ENCODE results near the gene FBXO11. TPM values are rescaled to one million over a fixed set of nuclear protein-coding genes. Genes with fewer than 3 reads are reported as not detected.

Gene FBXO11
- total RNA-seq, 1 donor from 2014 or later: 69.3 TPM

GRCh38 chr2:47809903-47810302, 96.4 kb downstream of the FBXO11 start:
- no peak overlapping the region for H3K27ac ChIP-seq
- no peak for TF ChIP-seq CTCF (IDR thresholded peaks at IDR 0.05)
- peaks cover 84% of the 10 kb centered on the region for H3K36me3 ChIP-seq
- H3K4me3 ChIP-seq: no peak overlapping the region
- H3K27me3 ChIP-seq: no peaks in the 10 kb centered on the region
- no peaks in the 10 kb centered on the region for H3K4me1 ChIP-seq
- no peaks in the 10 kb centered on the region for H3K9me3 ChIP-seq
- intact Hi-C loops (cut with DNase I): no loop called here
- no peak for ATAC-seq
- no peak for DNase-seq

GRCh38 chr2:47808614-47809013, 97.7 kb downstream of the FBXO11 start:
- Histone ChIP-seq H3K27ac (no peak overlapping the region), H3K9me3 (no peaks in the 10 kb centered on the region), H3K36me3 (peaks cover 89% of the 10 kb centered on the region), H3K4me1 (no peaks in the 10 kb centered on the region), H3K4me3 (no peak overlapping the region), H3K27me3 (no peaks in the 10 kb centered on the region)
- intact Hi-C loops (cut with DNase I): no loop called here
- no peak for TF ChIP-seq CTCF (IDR thresholded peaks at IDR 0.05)
- DNase-seq (no peak), ATAC-seq (no peak)

GRCh38 chr2:47805850-47806249, 100.4 kb downstream of the FBXO11 start:
- no peak for DNase-seq
- Histone ChIP-seq H3K36me3 (peaks cover 97% of the 10 kb centered on the region), H3K27me3 (no peaks in the 10 kb centered on the region), H3K9me3 (no peaks in the 10 kb centered on the region), H3K4me1 (no peaks in the 10 kb centered on the region), H3K27ac (no peak overlapping the region), H3K4me3 (no peak overlapping the region)
- no peak for ATAC-seq
- no peak for TF ChIP-seq CTCF (IDR thresholded peaks at IDR 0.05)
- intact Hi-C loops (cut with DNase I): no loop called here

- intact Hi-C loops (cut with DNase I): no loop called here
- Histone ChIP-seq H3K36me3 (peaks cover 97% of the 10 kb centered on the region), H3K27me3 (no peaks in the 10 kb centered on the region)
Measured at GRCh38 chr2:47803770-47804169, 102.5 kb downstream of the FBXO11 start.

GRCh38 chr2:47803363-47803762, 102.9 kb downstream of the FBXO11 start:
- H3K4me1 ChIP-seq: peaks cover 12% of the 10 kb centered on the region
- no peak overlapping the region for H3K4me3 ChIP-seq
- TF ChIP-seq CTCF (IDR thresholded peaks at IDR 0.05): no peak
- no peaks in the 10 kb centered on the region for H3K9me3 ChIP-seq
- H3K27ac ChIP-seq: no peak overlapping the region
- H3K36me3 ChIP-seq: peaks cover 97% of the 10 kb centered on the region
- intact Hi-C loops (cut with DNase I): no loop called here
- DNase-seq: no peak
- no peaks in the 10 kb centered on the region for H3K27me3 ChIP-seq
- ATAC-seq: no peak

More at GRCh38 chr2:47803770-47804169, 102.5 kb downstream of the FBXO11 start:
- H3K27ac ChIP-seq: no peak overlapping the region
- H3K4me1 ChIP-seq: peaks cover 12% of the 10 kb centered on the region
- no peak for TF ChIP-seq CTCF (IDR thresholded peaks at IDR 0.05)
- H3K9me3 ChIP-seq: no peaks in the 10 kb centered on the region
- DNase-seq (no peak), ATAC-seq (no peak)
- H3K4me3 ChIP-seq: no peak overlapping the region

- no peak for ATAC-seq
- no peak for DNase-seq
- Histone ChIP-seq H3K4me1 (peaks cover 12% of the 10 kb centered on the region), H3K36me3 (peaks cover 98% of the 10 kb centered on the region), H3K4me3 (no peak overlapping the region), H3K27ac (no peak overlapping the region), H3K27me3 (no peaks in the 10 kb centered on the region), H3K9me3 (no peaks in the 10 kb centered on the region)
- intact Hi-C loops (cut with DNase I): no loop called here
- TF ChIP-seq CTCF (IDR thresholded peaks at IDR 0.05): no peak
Measured at GRCh38 chr2:47801118-47801517, 105.2 kb downstream of the FBXO11 start.
